Measurements from ENCODE around the gene STAT1.

STAT1 gene

GRCh38 chr2:190920085-190920484 lies 93.9 kb downstream of the STAT1 start:
- H3K4me3 ChIP-seq (ENCODE audit: low read depth, low read length), result no peak overlapping the region
- TF ChIP-seq CTCF (IDR thresholded peaks at IDR 0.05; ENCODE audit: borderline replicate concordance, insufficient read depth, low read depth, low read length), result no peak
